H1 (cell line): ENCODE measurements around the gene CDK2. TPM values are rescaled to one million over a fixed set of nuclear protein-coding genes. Genes with fewer than 3 reads are reported as not detected.
A peak's percentile ranks its signal among the peaks of the same experiment; 100 is the strongest.

ENCODE experiments used
- BACH1 ChIP-seq: IDR thresholded peaks from 2 replicates; pipeline ENCODE4 v1.6.1; 2012; ENCODE audit warnings: low read length, improper control_type of control experiment
- HDAC2 ChIP-seq, 2 experiments: fragments of 300-600 bp in 1 of 2; sonication (generic) in 1 of 2; IDR thresholded peaks; 2 replicates each; pipeline ENCODE4 v1.6.1; 2011 to 2012; ENCODE audit warnings: low read depth in 2 of 2, low read length in 2 of 2, mild to moderate bottlenecking in 2 of 2, moderate library complexity in 2 of 2, borderline replicate concordance in 1 of 2, inconsistent platforms in 1 of 2
- JUN ChIP-seq: IDR thresholded peaks from 2 replicates; pipeline ENCODE4 v1.6.1; 2011; ENCODE audit warnings: low read depth, mild to moderate bottlenecking, improper control_type of control experiment, low read length
- NRF1 ChIP-seq: IDR thresholded peaks from 2 replicates; pipeline ENCODE4 v1.6.1; 2011; ENCODE audit warnings: mild to moderate bottlenecking, low read depth, low read length, improper control_type of control experiment
- SP1 ChIP-seq: IDR thresholded peaks from 2 replicates; pipeline ENCODE4 v1.6.1; 2011; ENCODE audit warnings: low read depth, low read length
- SUZ12 ChIP-seq: fragments of 200-600 bp; sonication (generic); IDR thresholded peaks from 2 replicates; pipeline ENCODE4 v1.6.1; 2012; ENCODE audit warnings: mild to moderate bottlenecking, inconsistent platforms, low read length, moderate library complexity, mixed read lengths
- polyA plus RNA-seq, 7 experiments: library from polyadenylated mRNA; depleted of rRNA in 3 of 7; stranded (reverse) in 5 of 7; unstranded in 2 of 7; fragments of >200 nt in 5 of 7; fragments of 200-250 nt in 2 of 7; gene quantifications; 1 replicate in 5 of 7; 2 replicates in 1 of 7; 4 replicates in 1 of 7; pipeline versions ENCODE4 v1.2.1 to v1.2.3, GENCODE V29; 2011 to 2013; ENCODE audit warnings: missing spikeins in 2 of 7, mixed read lengths in 2 of 7
- total RNA-seq: library from RNA; stranded (reverse); fragmentation: NEBNext Ultra II Directional; extraction: Animal tissue kit (Norgen Biotek cat#: 25700); gene quantifications from 2 replicates; pipeline ENCODE4 v1.2.1, GENCODE V29; 2021

Gene CDK2
- total and polyA plus RNA-seq, 2 of the 8 experiments (the other 6 are each of a cell fraction or from before 2014, with no cell fraction given) = 39.4 to 42.5 TPM

DNA sequence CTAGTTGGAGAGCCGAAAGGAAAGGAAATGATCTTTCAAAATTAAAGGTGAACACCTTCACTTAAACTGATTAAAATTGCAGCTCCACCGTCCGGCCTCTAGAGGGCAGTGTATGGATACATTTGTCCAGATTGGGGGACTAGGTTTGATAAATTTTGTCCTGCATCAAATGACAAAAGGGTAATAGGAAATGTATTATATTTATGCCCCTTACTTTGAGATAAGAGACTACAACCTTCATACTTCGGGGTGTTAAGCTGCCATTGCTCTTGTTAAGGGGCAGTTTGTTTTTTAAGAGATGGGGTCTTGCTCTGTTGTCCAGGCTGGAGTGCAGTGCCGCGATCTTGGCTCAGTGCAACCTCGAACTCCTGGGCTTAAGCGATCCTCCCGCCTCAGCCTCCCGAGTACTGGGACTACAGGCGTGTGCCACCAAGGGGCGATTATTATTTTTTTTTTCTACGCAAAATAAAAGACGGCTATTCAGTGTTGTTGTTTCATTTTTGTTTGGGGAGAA is 29.6 kb downstream of the CDK2 start (continued):
- TF ChIP-seq JUN = no peak
- TF ChIP-seq NRF1 = no peak
- TF ChIP-seq SUZ12 = no peak
- TF ChIP-seq BACH1 = no peak
- no peak for TF ChIP-seq SP1
- peak in 1 of 2 experiments; percentile 93; a peak in 1 of 4 replicates for TF ChIP-seq HDAC2 (IDR thresholded peaks at IDR 0.05; ENCODE audit: borderline replicate concordance in 1 of 2, low read depth in 2 of 2, low read length in 2 of 2)
